H1 (cell line): ENCODE measurements around the gene PTPRO. TPM values are rescaled to one million over a fixed set of nuclear protein-coding genes. Genes with fewer than 3 reads are reported as not detected.

Source experiments
- CTCF ChIA-PET: fragments of 300-600 bp; sonication (Branson Sonifier 250); formaldehyde crosslinking; loops from one replicate; lab custom pipeline; 2021; ENCODE audit not compliant: partially characterized antibody; lab: Charles Lee
- POLR2A ChIA-PET: fragments of 300-600 bp; sonication (Branson Sonifier 250); formaldehyde crosslinking; loops from one replicate; lab custom pipeline; 2021; ENCODE audit warnings: inconsistent platforms; ENCODE audit not compliant: partially characterized antibody; lab: Charles Lee
- DNase-seq, 2 experiments: peaks; one replicate each; pipeline versions ENCODE4 v3.0.0 to v3.0.0-alpha.2; 2010 to 2022; ENCODE audit warnings: low spot score in 2 of 2, low read depth in 1 of 2, mixed read lengths in 1 of 2
- FAIRE-seq: peaks from 2 replicates; lab custom pipeline; 2011; peaks lifted over from hg19 to GRCh38; lab: Jason Lieb, UNC
- H2AFZ ChIP-seq: 2 replicates; pipeline ENCODE4 v1.8.1; 2012; ENCODE audit warnings: low read length, inconsistent platforms
- H2AK5ac ChIP-seq: 2 replicates; pipeline ENCODE4 v1.6.1; 2013; ENCODE audit warnings: low read depth, low read length
- H2BK120ac ChIP-seq: replicated peaks from 2 replicates; pipeline ENCODE3; 2013; ENCODE audit warnings: low read depth, low read length, inconsistent platforms
- H2BK12ac ChIP-seq: 2 replicates; pipeline ENCODE4 v1.6.1; 2013; ENCODE audit warnings: low read depth, low read length
- H2BK15ac ChIP-seq: 2 replicates; pipeline ENCODE4 v1.6.1; 2013; ENCODE audit warnings: low read length
- H2BK20ac ChIP-seq: 2 replicates; pipeline ENCODE4 v1.6.1; 2013; ENCODE audit warnings: low read length
- H2BK5ac ChIP-seq: 2 replicates; pipeline ENCODE4 v1.6.1; 2013; ENCODE audit warnings: low read depth, low read length
- H3K14ac ChIP-seq: 2 replicates; pipeline ENCODE4 v1.6.1; 2013; ENCODE audit warnings: inconsistent platforms; ENCODE audit not compliant: insufficient read length
- H3K18ac ChIP-seq: 2 replicates; pipeline ENCODE4 v1.6.1; 2013; ENCODE audit warnings: low read length; ENCODE audit errors: extremely low read depth
- H3K23ac ChIP-seq: 2 replicates; pipeline ENCODE4 v1.6.1; 2013; ENCODE audit warnings: inconsistent platforms; ENCODE audit not compliant: insufficient read length
- H3K23me2 ChIP-seq: 2 replicates; pipeline ENCODE4 v1.6.1; 2013; ENCODE audit warnings: low read depth, low read length
- H3K27ac ChIP-seq: 2 replicates; pipeline ENCODE4 v1.6.1; 2011; ENCODE audit warnings: low read depth, low read length, inconsistent platforms
- H3K27me3 ChIP-seq, 4 experiments: replicated peaks in 1 of 4; 1 replicate in 1 of 4; 2 replicates in 3 of 4; pipeline versions ENCODE4 v1.6.1 to v1.8.1; 2011 to 2013; ENCODE audit warnings: low read length in 3 of 4, mild to moderate bottlenecking in 3 of 4, inconsistent platforms in 2 of 4, mixed read lengths in 2 of 4, moderate library complexity in 1 of 4; ENCODE audit not compliant: control insufficient read depth in 3 of 4, insufficient read depth in 3 of 4; ENCODE audit errors: extremely low read depth in 1 of 4
- H3K36me3 ChIP-seq, 4 experiments: 2 replicates each; pipeline versions ENCODE4 v1.6.1 to v1.8.1; 2011 to 2013; ENCODE audit warnings: mild to moderate bottlenecking in 4 of 4, low read length in 3 of 4, moderate library complexity in 2 of 4, control low read depth in 1 of 4, inconsistent platforms in 1 of 4; ENCODE audit not compliant: insufficient read depth in 4 of 4, control insufficient read depth in 2 of 4
- H3K4ac ChIP-seq: replicated peaks from 2 replicates; pipeline ENCODE3; 2013; ENCODE audit warnings: low read length, low read depth, mixed read lengths, inconsistent platforms; ENCODE audit not compliant: insufficient read length
- H3K4me1 ChIP-seq, 4 experiments: replicated peaks in 1 of 4; 1 replicate in 1 of 4; 2 replicates in 3 of 4; pipeline versions ENCODE4 v1.6.1 to v1.8.1; 2011 to 2013; ENCODE audit warnings: low read length in 3 of 4, inconsistent platforms in 2 of 4, mixed read lengths in 1 of 4; ENCODE audit not compliant: insufficient read depth in 4 of 4, control insufficient read depth in 3 of 4
- H3K4me2 ChIP-seq, 2 experiments: 2 replicates each; pipeline versions ENCODE4 v1.6.1 to v1.8.1; 2011 to 2013; ENCODE audit warnings: low read depth in 2 of 2, low read length in 2 of 2, control low read depth in 1 of 2, inconsistent platforms in 1 of 2, mild to moderate bottlenecking in 1 of 2; ENCODE audit not compliant: insufficient read depth in 1 of 2
- H3K4me3 ChIP-seq, 4 experiments: fragments of 200-600, 300-600 bp in 1 of 4; sonication (generic), shearing (Covaris generic), sonication (Bioruptor Twin) in 1 of 4; 2 replicates each; pipeline versions ENCODE4 v1.5.1 to v1.8.1; 2011 to 2016; ENCODE audit warnings: low read length in 4 of 4, low read depth in 3 of 4, control low read depth in 2 of 4, inconsistent platforms in 2 of 4, mild to moderate bottlenecking in 2 of 4, mixed read lengths in 1 of 4, moderate library complexity in 1 of 4; ENCODE audit not compliant: insufficient read depth in 2 of 4; ENCODE audit errors: extremely low read depth in 1 of 4
- H3K56ac ChIP-seq: replicated peaks from 2 replicates; pipeline ENCODE3; 2013; ENCODE audit warnings: low read depth, mild to moderate bottlenecking, mixed read lengths, low read length, inconsistent platforms; ENCODE audit not compliant: insufficient read length
- H3K79me1 ChIP-seq: 2 replicates; pipeline ENCODE4 v1.6.1; 2013; ENCODE audit warnings: low read depth, low read length, control low read depth
- H3K79me2 ChIP-seq, 2 experiments: 2 replicates each; pipeline versions ENCODE4 v1.6.1 to v1.8.1; 2012 to 2013; ENCODE audit warnings: low read length in 2 of 2, mild to moderate bottlenecking in 2 of 2, inconsistent platforms in 1 of 2; ENCODE audit not compliant: insufficient read depth in 2 of 2, control insufficient read depth in 1 of 2
- H3K9ac ChIP-seq, 4 experiments: replicated peaks in 1 of 4; 1 replicate in 1 of 4; 2 replicates in 3 of 4; pipeline versions ENCODE4 v1.6.1 to v1.8.1; 2011 to 2013; ENCODE audit warnings: low read depth in 3 of 4, low read length in 3 of 4, control low read depth in 2 of 4, mild to moderate bottlenecking in 2 of 4, moderate library complexity in 2 of 4, inconsistent platforms in 1 of 4; ENCODE audit errors: extremely low read depth in 1 of 4
- H3K9me3 ChIP-seq, 2 experiments: 2 replicates each; pipeline versions ENCODE4 v1.6.1 to v1.8.1; 2012 to 2013; ENCODE audit warnings: mild to moderate bottlenecking in 2 of 2, moderate library complexity in 2 of 2, control low read depth in 1 of 2, inconsistent platforms in 1 of 2, low read depth in 1 of 2, low read length in 1 of 2, mixed read lengths in 1 of 2; ENCODE audit not compliant: insufficient read depth in 2 of 2
- H4K20me1 ChIP-seq, 2 experiments: replicated peaks in 1 of 2; 2 replicates each; pipeline versions ENCODE3 to v1.8.1; 2011 to 2013; ENCODE audit warnings: inconsistent platforms in 2 of 2, low read length in 2 of 2, mild to moderate bottlenecking in 1 of 2; ENCODE audit not compliant: insufficient read depth in 2 of 2, control insufficient read depth in 1 of 2
- H4K5ac ChIP-seq: 2 replicates; pipeline ENCODE4 v1.6.1; 2013; ENCODE audit warnings: low read length, low read depth, mixed read lengths, inconsistent platforms; ENCODE audit not compliant: insufficient read length
- H4K8ac ChIP-seq: 2 replicates; pipeline ENCODE4 v1.8.0; 2013; ENCODE audit warnings: mild to moderate bottlenecking, moderate library complexity, low read length, inconsistent platforms; ENCODE audit not compliant: insufficient read depth; ENCODE audit errors: extremely low read depth
- H4K91ac ChIP-seq: replicated peaks from 2 replicates; pipeline ENCODE3; 2013; ENCODE audit warnings: low read length, mixed read lengths, inconsistent platforms; ENCODE audit not compliant: insufficient read length
- EP300 ChIP-seq, 2 experiments: IDR thresholded peaks; 1 replicate in 1 of 2; 2 replicates in 1 of 2; pipeline ENCODE4 v1.6.1; 2011 to 2012; ENCODE audit warnings: low read depth in 2 of 2, low read length in 2 of 2, mild to moderate bottlenecking in 2 of 2, borderline replicate concordance in 1 of 2, inconsistent platforms in 1 of 2, moderate library complexity in 1 of 2
- GTF2F1 ChIP-seq: IDR thresholded peaks from 2 replicates; pipeline ENCODE4 v1.6.1; 2012; ENCODE audit warnings: low read depth, low read length, improper control_type of control experiment, borderline replicate concordance
- POU5F1 ChIP-seq: IDR thresholded peaks from 2 replicates; pipeline ENCODE4 v1.6.1; 2011; ENCODE audit warnings: low read depth, mild to moderate bottlenecking, low read length, moderate library complexity
- RFX5 ChIP-seq: IDR thresholded peaks from 2 replicates; pipeline ENCODE4 v1.6.1; 2011; ENCODE audit warnings: low read depth, low read length, improper control_type of control experiment, borderline replicate concordance
- SP2 ChIP-seq: IDR thresholded peaks from 2 replicates; pipeline ENCODE4 v1.6.1; 2012; ENCODE audit warnings: mild to moderate bottlenecking, low read length, inconsistent platforms
- ZNF274 ChIP-seq: IDR thresholded peaks from 2 replicates; pipeline ENCODE4 v1.7.0; 2012; ENCODE audit warnings: low read length, borderline replicate concordance; ENCODE audit errors: extremely low read depth
- WGBS, 2 experiments: shearing (Covaris generic) in 1 of 2; methylation state at CpG; one replicate each; pipeline versions ENCODE4 v1.1.6 to v1.1.7; 2013 to 2015; ENCODE audit warnings: low lambda C conversion rate in 2 of 2, mixed read lengths in 2 of 2, inconsistent platforms in 1 of 2, low coverage in 1 of 2, missing lambda C conversion rate in 1 of 2; ENCODE audit not compliant: insufficient replicate concordance in 2 of 2, insufficient coverage in 1 of 2, insufficient read length in 1 of 2; ENCODE audit errors: extremely low coverage in 1 of 2, missing lambda C conversion rate in 1 of 2; 5-methylcytosine and 5-hydroxymethylcytosine counted together
- polyA plus RNA-seq, 7 experiments: library from polyadenylated mRNA; depleted of rRNA in 3 of 7; stranded (reverse) in 5 of 7; unstranded in 2 of 7; fragments of >200 nt in 5 of 7; fragments of 200-250 nt in 2 of 7; gene quantifications; 1 replicate in 5 of 7; 2 replicates in 1 of 7; 4 replicates in 1 of 7; pipeline versions ENCODE4 v1.2.1 to v1.2.3, GENCODE V29; 2011 to 2013; ENCODE audit warnings: missing spikeins in 2 of 7, mixed read lengths in 2 of 7
- total RNA-seq: library from RNA; stranded (reverse); fragmentation: NEBNext Ultra II Directional; extraction: Animal tissue kit (Norgen Biotek cat#: 25700); gene quantifications from 2 replicates; pipeline ENCODE4 v1.2.1, GENCODE V29; 2021

Gene PTPRO
- total and polyA plus RNA-seq, 2 of the 8 experiments (the other 6 are each of a cell fraction or from before 2014, with no cell fraction given), result 0.73 to 1.7 TPM

DNA sequence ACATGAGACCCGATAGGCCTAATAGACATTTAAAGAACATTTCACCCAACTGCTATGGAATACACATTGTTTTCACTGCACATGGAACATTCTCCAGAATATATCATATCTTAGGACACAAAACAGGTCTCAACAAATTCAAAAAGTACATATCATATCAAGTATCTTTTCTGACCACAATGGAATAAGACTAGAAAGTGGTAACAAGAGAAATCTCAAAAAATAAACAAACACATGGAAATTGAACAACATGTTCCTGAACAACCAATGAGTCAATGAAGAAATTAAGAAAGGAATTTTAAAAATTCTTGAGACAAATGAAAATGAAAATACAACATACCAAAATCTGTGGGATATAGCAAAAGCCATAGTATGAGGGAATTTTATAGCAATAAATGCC, 208.1 kb downstream of the PTPRO start:
- Histone ChIP-seq H3K9me3 (no peaks in the 10 kb centered on the region), H2AK5ac (no peak overlapping the region), H2BK5ac (no peak overlapping the region), H2BK15ac (no peak overlapping the region), H3K56ac (no peak overlapping the region), H3K27me3 (no peaks in the 10 kb centered on the region), H4K5ac (no peak overlapping the region), H3K23me2 (no peaks in the 10 kb centered on the region), H4K20me1 (no peaks in the 10 kb centered on the region), H2BK120ac (no peak overlapping the region), H3K4me2 (no peak overlapping the region), H3K9ac (no peak overlapping the region), H3K18ac (no peak overlapping the region), H4K8ac (no peak overlapping the region), H2AFZ (no peak overlapping the region), H3K79me2 (no peaks in the 10 kb centered on the region), H3K23ac (no peak overlapping the region), H3K4me3 (no peak overlapping the region), H4K91ac (no peak overlapping the region), H2BK20ac (no peak overlapping the region), H3K4me1 (no peaks in the 10 kb centered on the region), H3K27ac (no peak overlapping the region), H3K4ac (no peak overlapping the region), H2BK12ac (no peak overlapping the region), H3K36me3 (no peaks in the 10 kb centered on the region; a peak in 1 of 8 replicates), H3K14ac (no peak overlapping the region), H3K79me1 (no peaks in the 10 kb centered on the region)
- DNase-seq (no peak), FAIRE-seq (no peak)
- ChIA-PET CTCF (interaction anchor here (1.5 to 3.1 kb wide), 3 partner anchors 55 to 228 kb away, joined by 4 to 35 read pairs (median 6); no protein-coding TSS in a partner anchor), POLR2A (no interaction called here)
- no peak for TF ChIP-seq ZNF274
- TF ChIP-seq GTF2F1, result no peak
- no peak for TF ChIP-seq SP2
- no peak for TF ChIP-seq POU5F1
- no peak for TF ChIP-seq EP300 (IDR thresholded peaks at IDR 0.05; ENCODE audit: borderline replicate concordance in 1 of 2, low read depth in 2 of 2, low read length in 2 of 2)
- no peak for TF ChIP-seq RFX5
- 93% methylated on average over 1 of the region's 1 CpG; no CpG with 5 or more reads in 1 of the 2 experiments for WGBS, 2 experiments
